Stimulated activated effector memory CD8-positive, alpha-beta T cell treated with anti-CD3 and anti-CD28 coated beads, Interleukin-12 subunit alpha, Interleukin-12 subunit beta, amount 100 ng/mL, for 72 hours (primary cell): ENCODE measurements around the gene ARID3A.

Source experiments
- ATAC-seq: fragments of 150-1000 bp; cut with Tn5 transposase; 2 replicates; pipeline ENCODE4 v1.10.0; 2021
- DNase-seq, 2 donors: peaks; one replicate each; pipeline ENCODE4 v3.0.0; 2021 to 2022; ENCODE audit warnings: low spot score in 2 of 2
- H3K27ac Mint-ChIP-seq: one replicate; pipeline ENCODE4 v1.8.0; 2022; ENCODE audit warnings: mild to moderate bottlenecking, mixed read lengths
- H3K36me3 Mint-ChIP-seq: one replicate; pipeline ENCODE4 v1.8.0; 2022; ENCODE audit warnings: mild to moderate bottlenecking, mixed read lengths
- H3K4me1 Mint-ChIP-seq: one replicate; pipeline ENCODE4 v1.8.0; 2022; ENCODE audit warnings: mixed read lengths
- H3K4me3 Mint-ChIP-seq: one replicate; pipeline ENCODE4 v1.8.0; 2022; ENCODE audit warnings: mild to moderate bottlenecking, mixed read lengths
- H3K9me3 Mint-ChIP-seq: one replicate; pipeline ENCODE4 v1.8.0; 2022; ENCODE audit warnings: mixed read lengths

Gene ARID3A

GRCh38 chr19:901216-902092 lies 24.4 kb upstream of the ARID3A start:
- H3K27ac Mint-ChIP-seq: no peak overlapping the region
- no peak for ATAC-seq
- DNase-seq: no peak
- no peak overlapping the region for H3K4me3 Mint-ChIP-seq
- peaks cover 49% of the 10 kb centered on the region for H3K36me3 Mint-ChIP-seq
- peaks cover 13% of the 10 kb centered on the region for H3K4me1 Mint-ChIP-seq
- H3K9me3 Mint-ChIP-seq: no peaks in the 10 kb centered on the region

GRCh38 chr19:902093-902370 lies 23.8 kb upstream of the ARID3A start:
- ATAC-seq: no peak
- no peak overlapping the region for H3K27ac Mint-ChIP-seq
- H3K4me3 Mint-ChIP-seq: no peak overlapping the region
- no peak for DNase-seq
- H3K9me3 Mint-ChIP-seq: no peaks in the 10 kb centered on the region
- H3K36me3 Mint-ChIP-seq: peaks cover 48% of the 10 kb centered on the region
- H3K4me1 Mint-ChIP-seq: peaks cover 8% of the 10 kb centered on the region

GRCh38 chr19:902446-903226 lies 23.2 kb upstream of the ARID3A start:
- no peaks in the 10 kb centered on the region for H3K9me3 Mint-ChIP-seq
- peaks cover 13% of the 10 kb centered on the region for H3K4me1 Mint-ChIP-seq
- peaks cover 46% of the 10 kb centered on the region for H3K36me3 Mint-ChIP-seq
- DNase-seq (no peak), ATAC-seq (no peak)
- H3K4me3 Mint-ChIP-seq: no peak overlapping the region
- H3K27ac Mint-ChIP-seq: peak overlapping the region; percentile 32

GRCh38 chr19:903266-903797 lies 22.5 kb upstream of the ARID3A start:
- H3K27ac Mint-ChIP-seq: peak overlapping the region; percentile 32
- no peaks in the 10 kb centered on the region for H3K9me3 Mint-ChIP-seq

GRCh38 chr19:904545-904944 lies 21.3 kb upstream of the ARID3A start:
- Mint-ChIP-seq H3K4me1 (peaks cover 26% of the 10 kb centered on the region), H3K9me3 (no peaks in the 10 kb centered on the region), H3K27ac (peak overlapping the region; percentile 58), H3K4me3 (no peak overlapping the region), H3K36me3 (peaks cover 43% of the 10 kb centered on the region)
- no peak for DNase-seq
- no peak for ATAC-seq

More at GRCh38 chr19:903266-903797, 22.5 kb upstream of the ARID3A start:
- ATAC-seq (no peak), DNase-seq (no peak)
- Mint-ChIP-seq H3K36me3 (peaks cover 40% of the 10 kb centered on the region), H3K4me1 (peaks cover 14% of the 10 kb centered on the region), H3K4me3 (no peak overlapping the region)

GRCh38 chr19:906480-906879 lies 19.4 kb upstream of the ARID3A start:
- no peak overlapping the region for H3K4me3 Mint-ChIP-seq
- peak overlapping the region; percentile 37 for H3K27ac Mint-ChIP-seq
- peaks cover 60% of the 10 kb centered on the region for H3K36me3 Mint-ChIP-seq
- DNase-seq (no peak), ATAC-seq (no peak)
- no peaks in the 10 kb centered on the region for H3K9me3 Mint-ChIP-seq
- H3K4me1 Mint-ChIP-seq: peaks cover 29% of the 10 kb centered on the region

- H3K4me1 Mint-ChIP-seq: peaks cover 29% of the 10 kb centered on the region
- no peak for ATAC-seq
- peaks cover 55% of the 10 kb centered on the region for H3K36me3 Mint-ChIP-seq
- no peaks in the 10 kb centered on the region for H3K9me3 Mint-ChIP-seq
- H3K27ac Mint-ChIP-seq: peak overlapping the region; percentile 37
- DNase-seq: no peak
- H3K4me3 Mint-ChIP-seq: peak overlapping the region; percentile 78
These were observed 18.5 kb upstream of the ARID3A start for GRCh38 chr19:907183-907853.

GRCh38 chr19:911197-912033 lies 14.4 kb upstream of the ARID3A start:
- Mint-ChIP-seq H3K36me3 (peaks cover 38% of the 10 kb centered on the region), H3K4me3 (peak overlapping the region; percentile 78), H3K27ac (peak overlapping the region; percentile 72), H3K9me3 (no peaks in the 10 kb centered on the region), H3K4me1 (peaks cover 22% of the 10 kb centered on the region)
- DNase-seq (no peak), ATAC-seq (no peak)

GRCh38 chr19:912181-913079 lies 13.4 kb upstream of the ARID3A start:
- H3K4me1 Mint-ChIP-seq: peaks cover 19% of the 10 kb centered on the region
- H3K27ac Mint-ChIP-seq: peak overlapping the region; percentile 86
- no peaks in the 10 kb centered on the region for H3K9me3 Mint-ChIP-seq
- ATAC-seq (no peak), DNase-seq (peak in 1 of 2 donors; percentile 67)
- peak overlapping the region; percentile 78 for H3K4me3 Mint-ChIP-seq
- H3K36me3 Mint-ChIP-seq: peaks cover 29% of the 10 kb centered on the region

GRCh38 chr19:913080-913748 lies 12.6 kb upstream of the ARID3A start, which contains the start of gene R3HDM4:
Gene R3HDM4 (minus strand): TSS chr19:913219. CDS start chr19:913157, 62 bp downstream.
- ATAC-seq (peak; percentile 83), DNase-seq (peak; percentile 73 to 85)
- peaks cover 28% of the 10 kb centered on the region for H3K36me3 Mint-ChIP-seq
- H3K27ac Mint-ChIP-seq: peak within 1 kb of the TSS; percentile 86
- peaks cover 19% of the 10 kb centered on the region for H3K4me1 Mint-ChIP-seq
- H3K9me3 Mint-ChIP-seq: no peaks in the 10 kb centered on the region
- H3K4me3 Mint-ChIP-seq: peak within 1 kb of the TSS; percentile 78

GRCh38 chr19:916645-917322 lies 9.1 kb upstream of the ARID3A start:
- H3K4me1 Mint-ChIP-seq: peaks cover 19% of the 10 kb centered on the region
- H3K27ac Mint-ChIP-seq: no peak overlapping the region
- DNase-seq (no peak), ATAC-seq (no peak)
- peak overlapping the region; percentile 70 for H3K4me3 Mint-ChIP-seq
- peaks cover 12% of the 10 kb centered on the region for H3K36me3 Mint-ChIP-seq
- no peaks in the 10 kb centered on the region for H3K9me3 Mint-ChIP-seq

- no peak for DNase-seq
- Mint-ChIP-seq H3K4me3 (peak within 1 kb of the TSS; percentile 70), H3K27ac (no peak within 1 kb of the TSS), H3K4me1 (peaks cover 22% of the 10 kb centered on the region), H3K36me3 (peaks cover 18% of the 10 kb centered on the region), H3K9me3 (no peaks in the 10 kb centered on the region)
- peak; percentile 4 for ATAC-seq
These were observed 8.3 kb upstream of the ARID3A start, which contains the start of gene KISS1R for GRCh38 chr19:917323-918151. Gene KISS1R (plus strand): TSS chr19:917333. CDS start chr19:917503, 170 bp downstream.
